Rectal smooth muscle tissue (tissue), 1 donor: Measurements from ENCODE around the gene OTUD5.

Experiments
- H3K27ac ChIP-seq: one replicate; pipeline ENCODE4 v1.7.0; 2013; ENCODE audit warnings: low read depth, low read length, inconsistent platforms
- H3K27me3 ChIP-seq: one replicate; pipeline ENCODE4 v1.7.0; 2013; ENCODE audit warnings: low read length; ENCODE audit not compliant: control insufficient read depth, insufficient read depth
- H3K36me3 ChIP-seq: one replicate; pipeline ENCODE4 v1.7.0; 2013; ENCODE audit warnings: low read length; ENCODE audit not compliant: control insufficient read depth, insufficient read depth
- H3K4me1 ChIP-seq: one replicate; pipeline ENCODE4 v1.7.0; 2013; ENCODE audit warnings: low read length; ENCODE audit not compliant: control insufficient read depth, insufficient read depth
- H3K4me3 ChIP-seq: one replicate; pipeline ENCODE4 v1.7.0; 2013; ENCODE audit warnings: low read length
- H3K9ac ChIP-seq: one replicate; pipeline ENCODE4 v1.7.0; 2013; ENCODE audit warnings: low read length

OTUD5 gene

GRCh38 chrX:48940404-48940955, 16.9 kb downstream of the OTUD5 start:
- H3K4me3 ChIP-seq, result no peak overlapping the region
- no peaks in the 10 kb centered on the region for H3K27me3 ChIP-seq
- H3K36me3 ChIP-seq, result no peaks in the 10 kb centered on the region
- H3K4me1 ChIP-seq, result no peaks in the 10 kb centered on the region
- no peak overlapping the region for H3K9ac ChIP-seq
- H3K27ac ChIP-seq, result no peak overlapping the region

- Histone ChIP-seq H3K27me3 (no peaks in the 10 kb centered on the region), H3K4me3 (no peak overlapping the region), H3K36me3 (no peaks in the 10 kb centered on the region), H3K27ac (no peak overlapping the region), H3K4me1 (no peaks in the 10 kb centered on the region), H3K9ac (no peak overlapping the region)
These were observed 17.7 kb downstream of the OTUD5 start for GRCh38 chrX:48939524-48940228.

GRCh38 chrX:48938721-48939425, 18.5 kb downstream of the OTUD5 start:
- Histone ChIP-seq H3K27me3 (no peaks in the 10 kb centered on the region), H3K36me3 (peaks cover 1% of the 10 kb centered on the region), H3K27ac (no peak overlapping the region), H3K9ac (no peak overlapping the region), H3K4me3 (no peak overlapping the region), H3K4me1 (no peaks in the 10 kb centered on the region)

GRCh38 chrX:48937054-48937907, 20.1 kb downstream of the OTUD5 start:
- Histone ChIP-seq H3K27me3 (no peaks in the 10 kb centered on the region), H3K27ac (no peak overlapping the region), H3K4me3 (no peak overlapping the region), H3K36me3 (peaks cover 3% of the 10 kb centered on the region), H3K9ac (no peak overlapping the region), H3K4me1 (no peaks in the 10 kb centered on the region)

GRCh38 chrX:48936429-48937053, 20.9 kb downstream of the OTUD5 start:
- Histone ChIP-seq H3K4me1 (no peaks in the 10 kb centered on the region), H3K36me3 (peaks cover 3% of the 10 kb centered on the region), H3K27ac (no peak overlapping the region), H3K9ac (no peak overlapping the region), H3K4me3 (no peak overlapping the region), H3K27me3 (no peaks in the 10 kb centered on the region)

GRCh38 chrX:48935301-48935670, 22.1 kb downstream of the OTUD5 start:
- Histone ChIP-seq H3K27ac (no peak overlapping the region), H3K36me3 (peaks cover 3% of the 10 kb centered on the region), H3K27me3 (no peaks in the 10 kb centered on the region), H3K9ac (no peak overlapping the region), H3K4me3 (no peak overlapping the region), H3K4me1 (no peaks in the 10 kb centered on the region)

- H3K4me3 ChIP-seq, result no peak overlapping the region
- no peaks in the 10 kb centered on the region for H3K4me1 ChIP-seq
- H3K36me3 ChIP-seq, result peaks cover 3% of the 10 kb centered on the region
- H3K27ac ChIP-seq, result no peak overlapping the region
- no peak overlapping the region for H3K9ac ChIP-seq
- no peaks in the 10 kb centered on the region for H3K27me3 ChIP-seq
These were observed 22.7 kb downstream of the OTUD5 start for GRCh38 chrX:48934581-48935300.

GRCh38 chrX:48933757-48934156, 23.6 kb downstream of the OTUD5 start:
- Histone ChIP-seq H3K27me3 (no peaks in the 10 kb centered on the region), H3K4me1 (no peaks in the 10 kb centered on the region), H3K4me3 (no peak overlapping the region), H3K36me3 (peaks cover 3% of the 10 kb centered on the region), H3K27ac (no peak overlapping the region), H3K9ac (no peak overlapping the region)

GRCh38 chrX:48927736-48928382, 29.5 kb downstream of the OTUD5 start:
- Histone ChIP-seq H3K27ac (no peak overlapping the region), H3K36me3 (no peaks in the 10 kb centered on the region), H3K27me3 (no peaks in the 10 kb centered on the region), H3K9ac (no peak overlapping the region), H3K4me3 (no peak overlapping the region), H3K4me1 (no peaks in the 10 kb centered on the region)

GRCh38 chrX:48927123-48927522, 30.3 kb downstream of the OTUD5 start:
- H3K27me3 ChIP-seq, result no peaks in the 10 kb centered on the region
- no peak overlapping the region for H3K27ac ChIP-seq
- no peak overlapping the region for H3K4me3 ChIP-seq
- H3K36me3 ChIP-seq, result no peaks in the 10 kb centered on the region
- H3K4me1 ChIP-seq, result no peaks in the 10 kb centered on the region
- H3K9ac ChIP-seq, result no peak overlapping the region

- Histone ChIP-seq H3K27ac (no peak overlapping the region), H3K36me3 (no peaks in the 10 kb centered on the region), H3K9ac (no peak overlapping the region), H3K4me1 (no peaks in the 10 kb centered on the region), H3K4me3 (no peak overlapping the region), H3K27me3 (no peaks in the 10 kb centered on the region)
These were observed 33.1 kb downstream of the OTUD5 start for GRCh38 chrX:48924270-48924669.
